GM23338 (cell line): ENCODE results near the gene PFKM. TPM values are rescaled to one million over a fixed set of nuclear protein-coding genes. Genes with fewer than 3 reads are reported as not detected.

Experiments used
- ATAC-seq: fragments of 200-7000 bp; cut with Tn5 transposase; 3 replicates; pipeline ENCODE4 v1.9.1; 2020
- DNase-seq: peaks from one replicate; pipeline ENCODE4 v3.0.0-alpha.2; 2015; ENCODE audit warnings: low spot score
- H2AFZ ChIP-seq: fragments of 200-600 bp; sonication (generic); 2 replicates; pipeline ENCODE4 v1.8.0; 2016; ENCODE audit warnings: antibody characterized with exemption, mild to moderate bottlenecking, moderate library complexity
- H3F3A ChIP-seq: fragments of 200-600 bp; sonication (generic); replicated peaks from 2 replicates; pipeline ENCODE4 v1.8.0; 2017; ENCODE audit warnings: antibody characterized with exemption, mixed run types, low read depth
- H3K27ac ChIP-seq: fragments of 200-600 bp; sonication (generic); 2 replicates; pipeline ENCODE4 v1.6.1; 2016; ENCODE audit warnings: low read depth
- H3K27me3 ChIP-seq: fragments of 200-600 bp; sonication (generic); 2 replicates; pipeline ENCODE4 v1.8.0; 2016; ENCODE audit warnings: mild to moderate bottlenecking, mixed run types, moderate library complexity; ENCODE audit not compliant: insufficient read depth
- H3K36me3 ChIP-seq: fragments of 200-600 bp; sonication (generic); 2 replicates; pipeline ENCODE4 v1.8.0; 2016; ENCODE audit warnings: mild to moderate bottlenecking; ENCODE audit not compliant: insufficient read depth
- H3K4me1 ChIP-seq: fragments of 200-600 bp; sonication (generic); 2 replicates; pipeline ENCODE4 v1.8.0; 2016; ENCODE audit warnings: mild to moderate bottlenecking, moderate library complexity; ENCODE audit not compliant: insufficient read depth
- H3K4me2 ChIP-seq: fragments of 200-600 bp; sonication (generic); 2 replicates; pipeline ENCODE4 v1.7.1; 2017; ENCODE audit warnings: mixed run types
- H3K4me3 ChIP-seq: fragments of 200-600 bp; sonication (generic); 2 replicates; pipeline ENCODE4 v1.6.1; 2016; ENCODE audit warnings: mixed run types
- H3K79me2 ChIP-seq: fragments of 200-600 bp; sonication (generic); replicated peaks from 2 replicates; pipeline ENCODE4 v1.8.0; 2017; ENCODE audit warnings: mild to moderate bottlenecking; ENCODE audit not compliant: insufficient read depth
- H3K9me2 ChIP-seq: fragments of 200-600 bp; sonication (generic); 2 replicates; pipeline ENCODE4 v1.8.0; 2017; ENCODE audit not compliant: insufficient read depth
- H4K20me1 ChIP-seq: fragments of 200-600 bp; sonication (generic); replicated peaks from 2 replicates; pipeline ENCODE4 v1.8.0; 2017; ENCODE audit warnings: mild to moderate bottlenecking; ENCODE audit not compliant: insufficient read depth
- H3K27ac Mint-ChIP-seq: 2 replicates; pipeline ENCODE4 v1.8.0; 2020; ENCODE audit warnings: inconsistent platforms, mild to moderate bottlenecking, moderate library complexity, mixed read lengths
- H3K27me3 Mint-ChIP-seq: 3 replicates; pipeline ENCODE4 v1.8.0; 2022; ENCODE audit warnings: low read depth, mild to moderate bottlenecking, moderate library complexity, mixed read lengths, inconsistent platforms; ENCODE audit not compliant: insufficient read depth, poor library complexity
- H3K36me3 Mint-ChIP-seq: 3 replicates; pipeline ENCODE4 v1.8.0; 2021; ENCODE audit warnings: low read depth, mild to moderate bottlenecking, inconsistent platforms, moderate library complexity, mixed read lengths
- H3K4me1 Mint-ChIP-seq: 3 replicates; pipeline ENCODE4 v1.8.0; 2020; ENCODE audit warnings: mild to moderate bottlenecking, inconsistent platforms, mixed read lengths
- H3K4me3 Mint-ChIP-seq: 3 replicates; pipeline ENCODE4 v1.8.0; 2021; ENCODE audit warnings: moderate library complexity, mild to moderate bottlenecking, inconsistent platforms, mixed read lengths
- H3K9me3 Mint-ChIP-seq: 3 replicates; pipeline ENCODE4 v1.8.0; 2020; ENCODE audit warnings: moderate library complexity, mild to moderate bottlenecking, inconsistent platforms, mixed read lengths
- EZH2phosphoT487 ChIP-seq: fragments of 200-600 bp; sonication (generic); IDR thresholded peaks from one replicate; pipeline ENCODE4 v1.8.1; 2018; ENCODE audit warnings: antibody characterized with exemption; ENCODE audit not compliant: unreplicated experiment
- POLR2AphosphoS5 ChIP-seq: IDR thresholded peaks from 2 replicates; pipeline ENCODE4 v1.6.1; 2016; ENCODE audit warnings: antibody characterized with exemption, low read depth
- STAT1 ChIP-seq: IDR thresholded peaks from one replicate; pipeline ENCODE4 v1.6.1; 2016; ENCODE audit warnings: antibody characterized with exemption; ENCODE audit not compliant: unreplicated experiment
- ZNF114 ChIP-seq: fragments of 250-450 bp; sonication (Bioruptor Pico); IDR thresholded peaks from 2 replicates; pipeline ENCODE4 v1.5.0; 2020; ENCODE audit warnings: mild to moderate bottlenecking, moderate library complexity
- polyA plus RNA-seq: library from polyadenylated mRNA; unstranded; fragments of >200 nt; fragmentation: Nextera tagmentation; extraction: Ambion mirVana; gene quantifications from 2 replicates; pipeline ENCODE4 v1.2.1, GENCODE V29; 2016
- total RNA-seq: library from RNA; depleted of rRNA; stranded (reverse); fragments of >200 nt; shearing (Covaris generic); gene quantifications from 2 replicates; pipeline ENCODE4 v1.2.3, GENCODE V29; 2014
- TF ChIP-seq, protein P1 (sequence below): fragments of 250-450 bp; sonication (Bioruptor Pico); IDR thresholded peaks from 2 replicates; pipeline ENCODE4 v1.5.0; 2020; ENCODE audit warnings: mild to moderate bottlenecking, moderate library complexity
- TF ChIP-seq, protein P2 (sequence below): IDR thresholded peaks from 2 replicates; pipeline ENCODE4 v1.6.1; 2016; ENCODE audit warnings: antibody characterized with exemption

Gene PFKM
- total and polyA plus RNA-seq, 2 experiments from 2014 or later = 47.2 to 82.5 TPM

DNA sequence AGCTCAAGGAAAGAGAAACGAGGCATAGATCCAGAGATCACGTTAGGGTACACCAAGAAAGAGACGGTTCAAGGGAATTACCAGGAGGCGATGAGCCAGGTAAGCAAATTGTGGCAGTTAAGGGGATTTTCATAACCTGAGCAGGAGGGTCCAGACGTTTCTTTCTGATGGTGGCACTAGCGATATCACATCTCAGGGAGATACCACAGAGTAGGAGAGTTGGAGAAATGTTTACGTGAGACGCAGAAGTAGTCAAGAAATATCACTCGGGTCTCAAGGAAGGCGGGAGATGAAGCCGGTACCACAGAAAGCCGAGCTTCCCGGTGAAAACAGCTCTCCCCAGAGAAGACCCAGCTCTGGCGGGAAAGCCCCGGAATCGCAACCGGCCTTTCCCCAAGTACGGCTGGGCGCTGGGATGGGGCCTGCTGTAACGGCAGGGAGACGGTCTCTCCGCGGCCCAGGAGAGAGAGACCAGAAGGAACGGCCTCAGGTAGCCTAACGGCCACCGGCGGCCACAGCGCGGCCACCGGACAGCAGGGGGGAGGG, 13.8 kb upstream of the PFKM start (continued):
- TF ChIP-seq, protein P1, sequence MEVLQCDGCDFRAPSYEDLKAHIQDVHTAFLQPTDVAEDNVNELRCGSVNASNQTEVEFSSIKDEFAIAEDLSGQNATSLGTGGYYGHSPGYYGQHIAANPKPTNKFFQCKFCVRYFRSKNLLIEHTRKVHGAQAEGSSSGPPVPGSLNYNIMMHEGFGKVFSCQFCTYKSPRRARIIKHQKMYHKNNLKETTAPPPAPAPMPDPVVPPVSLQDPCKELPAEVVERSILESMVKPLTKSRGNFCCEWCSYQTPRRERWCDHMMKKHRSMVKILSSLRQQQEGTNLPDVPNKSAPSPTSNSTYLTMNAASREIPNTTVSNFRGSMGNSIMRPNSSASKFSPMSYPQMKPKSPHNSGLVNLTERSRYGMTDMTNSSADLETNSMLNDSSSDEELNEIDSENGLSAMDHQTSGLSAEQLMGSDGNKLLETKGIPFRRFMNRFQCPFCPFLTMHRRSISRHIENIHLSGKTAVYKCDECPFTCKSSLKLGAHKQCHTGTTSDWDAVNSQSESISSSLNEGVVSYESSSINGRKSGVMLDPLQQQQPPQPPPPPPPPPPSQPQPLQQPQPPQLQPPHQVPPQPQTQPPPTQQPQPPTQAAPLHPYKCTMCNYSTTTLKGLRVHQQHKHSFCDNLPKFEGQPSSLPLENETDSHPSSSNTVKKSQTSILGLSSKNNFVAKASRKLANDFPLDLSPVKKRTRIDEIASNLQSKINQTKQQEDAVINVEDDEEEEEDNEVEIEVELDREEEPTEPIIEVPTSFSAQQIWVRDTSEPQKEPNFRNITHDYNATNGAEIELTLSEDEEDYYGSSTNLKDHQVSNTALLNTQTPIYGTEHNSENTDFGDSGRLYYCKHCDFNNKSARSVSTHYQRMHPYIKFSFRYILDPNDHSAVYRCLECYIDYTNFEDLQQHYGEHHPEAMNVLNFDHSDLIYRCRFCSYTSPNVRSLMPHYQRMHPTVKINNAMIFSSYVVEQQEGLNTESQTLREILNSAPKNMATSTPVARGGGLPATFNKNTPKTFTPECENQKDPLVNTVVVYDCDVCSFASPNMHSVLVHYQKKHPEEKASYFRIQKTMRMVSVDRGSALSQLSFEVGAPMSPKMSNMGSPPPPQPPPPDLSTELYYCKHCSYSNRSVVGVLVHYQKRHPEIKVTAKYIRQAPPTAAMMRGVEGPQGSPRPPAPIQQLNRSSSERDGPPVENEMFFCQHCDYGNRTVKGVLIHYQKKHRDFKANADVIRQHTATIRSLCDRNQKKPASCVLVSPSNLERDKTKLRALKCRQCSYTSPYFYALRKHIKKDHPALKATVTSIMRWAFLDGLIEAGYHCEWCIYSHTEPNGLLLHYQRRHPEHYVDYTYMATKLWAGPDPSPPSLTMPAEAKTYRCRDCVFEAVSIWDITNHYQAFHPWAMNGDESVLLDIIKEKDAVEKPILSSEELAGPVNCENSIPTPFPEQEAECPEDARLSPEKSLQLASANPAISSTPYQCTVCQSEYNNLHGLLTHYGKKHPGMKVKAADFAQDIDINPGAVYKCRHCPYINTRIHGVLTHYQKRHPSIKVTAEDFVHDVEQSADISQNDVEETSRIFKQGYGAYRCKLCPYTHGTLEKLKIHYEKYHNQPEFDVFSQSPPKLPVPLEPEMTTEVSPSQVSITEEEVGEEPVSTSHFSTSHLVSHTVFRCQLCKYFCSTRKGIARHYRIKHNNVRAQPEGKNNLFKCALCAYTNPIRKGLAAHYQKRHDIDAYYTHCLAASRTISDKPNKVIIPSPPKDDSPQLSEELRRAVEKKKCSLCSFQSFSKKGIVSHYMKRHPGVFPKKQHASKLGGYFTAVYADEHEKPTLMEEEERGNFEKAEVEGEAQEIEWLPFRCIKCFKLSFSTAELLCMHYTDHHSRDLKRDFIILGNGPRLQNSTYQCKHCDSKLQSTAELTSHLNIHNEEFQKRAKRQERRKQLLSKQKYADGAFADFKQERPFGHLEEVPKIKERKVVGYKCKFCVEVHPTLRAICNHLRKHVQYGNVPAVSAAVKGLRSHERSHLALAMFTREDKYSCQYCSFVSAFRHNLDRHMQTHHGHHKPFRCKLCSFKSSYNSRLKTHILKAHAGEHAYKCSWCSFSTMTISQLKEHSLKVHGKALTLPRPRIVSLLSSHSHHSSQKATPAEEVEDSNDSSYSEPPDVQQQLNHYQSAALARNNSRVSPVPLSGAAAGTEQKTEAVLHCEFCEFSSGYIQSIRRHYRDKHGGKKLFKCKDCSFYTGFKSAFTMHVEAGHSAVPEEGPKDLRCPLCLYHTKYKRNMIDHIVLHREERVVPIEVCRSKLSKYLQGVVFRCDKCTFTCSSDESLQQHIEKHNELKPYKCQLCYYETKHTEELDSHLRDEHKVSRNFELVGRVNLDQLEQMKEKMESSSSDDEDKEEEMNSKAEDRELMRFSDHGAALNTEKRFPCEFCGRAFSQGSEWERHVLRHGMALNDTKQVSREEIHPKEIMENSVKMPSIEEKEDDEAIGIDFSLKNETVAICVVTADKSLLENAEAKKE (CRISPR knock-in tag) = no peak
- TF ChIP-seq STAT1 (no peak), EZH2phosphoT487 (no peak)

DNA sequence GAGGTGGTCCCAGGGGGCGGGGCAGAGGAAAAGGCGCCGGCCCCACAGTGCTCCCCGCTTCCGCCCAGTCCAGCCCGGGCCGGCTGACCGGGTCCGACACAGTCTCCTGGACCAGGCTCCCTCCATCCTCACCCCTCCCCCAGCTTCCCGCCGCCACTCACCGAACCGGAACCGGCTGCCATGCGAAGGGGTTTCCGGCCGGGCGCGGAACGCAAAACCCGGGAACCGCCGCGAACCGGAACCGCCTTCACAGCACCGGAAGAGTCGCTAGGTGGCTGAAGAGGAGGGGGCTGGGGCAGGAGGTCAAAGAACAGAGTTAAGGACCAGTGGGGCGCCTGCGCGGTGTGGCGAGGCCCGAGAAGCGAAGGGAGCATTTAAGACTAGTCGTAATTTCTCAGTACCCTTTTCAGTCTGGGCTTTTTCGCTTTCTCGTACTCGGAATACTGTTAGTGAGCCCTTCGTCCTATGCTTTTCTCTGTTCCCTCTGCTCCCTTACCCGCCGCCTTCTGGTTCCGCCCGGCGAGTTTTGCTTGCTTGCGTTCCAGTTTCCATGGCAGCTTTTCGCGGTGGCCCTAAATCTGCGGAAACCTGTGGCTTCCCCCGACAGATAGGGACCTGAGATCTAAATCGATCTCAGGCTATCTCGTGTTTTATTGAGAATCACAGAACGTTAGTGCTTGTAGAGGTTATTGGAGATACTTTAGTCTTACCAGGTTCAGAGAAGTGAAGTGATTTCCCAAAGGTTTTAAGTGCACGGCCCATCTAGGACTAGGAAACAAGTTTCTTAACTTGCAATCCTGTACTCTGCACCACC, 13.1 kb upstream of the PFKM start, which contains the start of gene SENP1:
Gene SENP1 (minus strand): TSS at position 213 of the 814 bp plus-strand sequence. CDS start 4,607 bp downstream, outside the sequence.
- Mint-ChIP-seq H3K36me3 (peaks cover 3% of the 10 kb centered on the region; the same call in 1 of the 3 replicates), H3K4me1 (peaks cover 19% of the 10 kb centered on the region), H3K27ac (peak within 1 kb of the TSS; percentile 99), H3K9me3 (no peaks in the 10 kb centered on the region), H3K4me3 (peak within 1 kb of the TSS; percentile 95), H3K27me3 (peaks cover 4% of the 10 kb centered on the region)
- DNase-seq = peak; percentile 95
- Histone ChIP-seq H3K27ac (peak within 1 kb of the TSS; percentile 100), H3K4me1 (peaks cover 17% of the 10 kb centered on the region), H3K79me2 (peaks cover 42% of the 10 kb centered on the region), H3K9me2 (no peaks in the 10 kb centered on the region), H3K4me2 (peak within 1 kb of the TSS; percentile 95), H3K4me3 (peak within 1 kb of the TSS; percentile 81), H4K20me1 (no peaks in the 10 kb centered on the region), H3F3A (peaks cover 15% of the 10 kb centered on the region), H3K36me3 (no peaks in the 10 kb centered on the region), H2AFZ (peak within 1 kb of the TSS; percentile 91), H3K27me3 (peaks cover 20% of the 10 kb centered on the region)
- TF ChIP-seq POLR2AphosphoS5 = peak; percentile 44
- no peak for TF ChIP-seq ZNF114 (CRISPR knock-in tag)
- no peak for TF ChIP-seq EZH2phosphoT487
- TF ChIP-seq, protein P2, sequence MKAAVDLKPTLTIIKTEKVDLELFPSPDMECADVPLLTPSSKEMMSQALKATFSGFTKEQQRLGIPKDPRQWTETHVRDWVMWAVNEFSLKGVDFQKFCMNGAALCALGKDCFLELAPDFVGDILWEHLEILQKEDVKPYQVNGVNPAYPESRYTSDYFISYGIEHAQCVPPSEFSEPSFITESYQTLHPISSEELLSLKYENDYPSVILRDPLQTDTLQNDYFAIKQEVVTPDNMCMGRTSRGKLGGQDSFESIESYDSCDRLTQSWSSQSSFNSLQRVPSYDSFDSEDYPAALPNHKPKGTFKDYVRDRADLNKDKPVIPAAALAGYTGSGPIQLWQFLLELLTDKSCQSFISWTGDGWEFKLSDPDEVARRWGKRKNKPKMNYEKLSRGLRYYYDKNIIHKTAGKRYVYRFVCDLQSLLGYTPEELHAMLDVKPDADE = peak; percentile 47
- ATAC-seq = peak; percentile 92
